ENCODE results near the gene MAML2. TPM values are rescaled to one million over a fixed set of nuclear protein-coding genes. Genes with fewer than 3 reads are reported as not detected.

MAML2 gene
- total RNA-seq, 1 experiment from 2014 or later, result 2.7 TPM

GRCh38 chr11:95944623-95945022 lies 398.4 kb downstream of the MAML2 start:
- WGBS (ENCODE audit: extremely low coverage, insufficient read length, low lambda C conversion rate), result no CpG with 5 or more reads among the region's 4 CpGs
- no peak overlapping the region for H4K8ac ChIP-seq (replicated peaks; ENCODE audit: insufficient read length, low read depth, low read length)
- no peak overlapping the region for H4K5ac ChIP-seq (ENCODE audit: insufficient read length, low read depth, low read length)
- DNase-seq, result no peak
- no peak overlapping the region for H3K4me2 ChIP-seq (ENCODE audit: insufficient read depth, insufficient read length, low read length)
- H4K20me1 ChIP-seq (ENCODE audit: control insufficient read depth, insufficient read depth, insufficient read length), result no peaks in the 10 kb centered on the region
- no peak overlapping the region for H3K18ac ChIP-seq (ENCODE audit: insufficient read length, low read depth, low read length)
- no peak overlapping the region for H4K91ac ChIP-seq (ENCODE audit: insufficient read length, low read depth, low read length)
- no peaks in the 10 kb centered on the region for H3K23me2 ChIP-seq (ENCODE audit: insufficient read length, low read depth, low read length, poor library complexity, severe bottlenecking)
- H3K9me3 ChIP-seq (ENCODE audit: control insufficient read depth, low read depth, low read length), result peaks cover 30% of the 10 kb centered on the region
- no peak overlapping the region for H2BK12ac ChIP-seq (ENCODE audit: insufficient read length, low read depth, low read length)
- no peaks in the 10 kb centered on the region for H3K79me1 ChIP-seq (ENCODE audit: insufficient read depth, low read depth, low read length, poor library complexity, severe bottlenecking)
- H2BK15ac ChIP-seq (ENCODE audit: low read depth, low read length), result no peak overlapping the region
- H3K27ac Mint-ChIP-seq, result no peak overlapping the region
- no peak overlapping the region for H3K56ac ChIP-seq (ENCODE audit: insufficient read length, low read depth, low read length)
- no peak overlapping the region for H2AK5ac ChIP-seq (ENCODE audit: insufficient read length, low read length)
- no peak overlapping the region for H3K27ac ChIP-seq (ENCODE audit: insufficient read length, low read depth, low read length)
- H3K27me3 ChIP-seq (ENCODE audit: insufficient read depth, low read length), result no peaks in the 10 kb centered on the region
- H3K9me3 Mint-ChIP-seq, result peaks cover 46 to 54% of the 10 kb centered on the region in 2 experiments
- H3T11ph ChIP-seq (ENCODE audit: low read length), result no peak overlapping the region
- H3K79me2 ChIP-seq (ENCODE audit: insufficient read depth, low read length), result no peaks in the 10 kb centered on the region
- H3K4me1 ChIP-seq (ENCODE audit: insufficient read depth, low read length), result no peaks in the 10 kb centered on the region
- H3K23ac ChIP-seq (ENCODE audit: insufficient read length, low read depth, low read length), result no peak overlapping the region
- H3K4me3 Mint-ChIP-seq, result no peak overlapping the region
- H3K9ac ChIP-seq (ENCODE audit: extremely low read depth, insufficient read length, low read length), result no peak overlapping the region
- H3K14ac ChIP-seq (ENCODE audit: insufficient read depth, low read length), result no peak overlapping the region
- no peak overlapping the region for H2BK120ac ChIP-seq (ENCODE audit: low read depth, low read length, poor library complexity, severe bottlenecking)
- no peak overlapping the region for H3K4ac ChIP-seq (ENCODE audit: low read depth, low read length)
- H2BK5ac ChIP-seq (ENCODE audit: insufficient read length, low read length), result no peak overlapping the region
- peaks cover 2% of the 10 kb centered on the region; the same call in 1 of the 2 replicates for H3K27me3 Mint-ChIP-seq (ENCODE audit: low read depth)
- H2BK20ac ChIP-seq (ENCODE audit: low read depth, low read length, poor library complexity, severe bottlenecking), result no peak overlapping the region
- no peak for TF ChIP-seq CTCF (conservative IDR thresholded peaks at IDR 0.05)
- peaks cover 17 to 46% (median 33%) of the 10 kb centered on the region in 3 experiments for H3K36me3 Mint-ChIP-seq (ENCODE audit: insufficient read depth in 1 of 3, low read depth in 3 of 3)
- H2AFZ ChIP-seq (ENCODE audit: low read length), result no peak overlapping the region
- H3K4me1 Mint-ChIP-seq, result no peaks in the 10 kb centered on the region
